CD4-positive, alpha-beta T cell treated with Interleukin-4 for 1 hour (primary cell): ENCODE results near the gene RAD52.
A peak's percentile ranks its signal among the peaks of the same experiment; 100 is the strongest.

Experiments used
- DNase-seq, 2 donors: peaks; one replicate each; pipeline ENCODE4 v3.0.0-alpha.2; 2020 to 2022

The RAD52 gene

DNA sequence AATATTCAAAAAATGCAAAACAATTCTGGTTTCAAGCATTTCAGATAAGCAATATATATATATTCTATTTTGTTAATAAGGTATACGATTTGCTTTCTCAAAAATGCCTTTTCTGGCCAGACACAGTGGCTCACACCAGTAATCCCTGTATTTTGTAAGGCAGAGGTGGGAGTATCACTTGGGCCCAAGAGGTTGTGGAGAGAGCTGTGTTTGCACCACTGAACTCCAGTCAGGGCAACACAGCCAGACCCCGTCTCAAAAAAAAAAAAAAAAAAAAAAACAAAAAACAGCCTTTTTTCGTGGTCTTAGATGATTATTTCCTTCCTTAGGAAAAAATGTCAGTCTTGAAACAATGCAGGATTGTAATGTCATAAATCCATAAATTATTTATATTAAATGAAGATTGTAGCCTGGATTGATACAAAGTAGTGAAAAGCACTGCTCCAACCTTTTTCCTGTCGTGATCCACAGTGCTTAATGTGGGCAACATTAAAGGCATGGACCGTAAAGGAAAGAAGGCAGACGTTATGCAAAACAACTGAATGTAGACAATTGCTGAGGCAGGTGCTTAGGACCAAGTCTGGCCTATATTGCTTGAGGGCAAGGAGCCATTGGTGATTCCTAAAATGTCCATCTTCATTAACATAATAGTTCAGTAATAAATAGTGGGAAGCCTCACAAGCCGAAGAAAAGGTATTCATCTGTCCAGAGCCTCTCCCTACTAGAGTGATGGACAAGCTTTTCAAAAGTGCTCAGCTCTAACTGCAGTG lies 36.8 kb downstream of the RAD52 start:
- no peak for DNase-seq

DNA sequence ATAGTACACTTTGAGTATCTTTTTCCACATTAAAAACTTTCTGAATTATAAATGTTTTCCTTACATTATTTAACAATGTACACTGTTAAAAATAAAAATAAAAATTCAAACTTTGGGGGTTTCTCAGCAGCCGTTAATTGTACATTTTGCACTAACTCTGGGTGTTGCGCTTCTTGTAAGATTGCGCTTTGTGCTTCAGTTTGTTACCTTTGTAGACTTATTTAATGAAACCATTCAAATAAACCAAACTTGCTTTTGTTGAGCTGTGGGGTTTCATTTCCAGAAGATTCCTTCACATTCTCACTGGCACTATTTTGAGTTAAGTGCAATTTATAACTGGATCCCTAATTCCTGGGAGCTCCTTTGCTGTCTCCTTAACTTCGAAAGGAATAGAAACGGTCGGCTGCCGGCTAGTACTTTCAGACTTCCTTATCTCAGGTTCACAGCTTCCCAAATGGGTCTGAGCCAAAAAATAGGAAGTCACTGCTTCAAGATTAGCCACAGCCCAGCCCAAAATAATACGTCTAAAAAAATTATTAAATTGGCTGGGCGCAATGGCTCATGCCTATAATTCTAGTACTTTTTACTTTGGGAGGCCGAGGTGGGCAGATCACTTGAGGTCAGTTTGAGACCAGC lies 38.2 kb downstream of the RAD52 start:
- DNase-seq, result no peak

DNA sequence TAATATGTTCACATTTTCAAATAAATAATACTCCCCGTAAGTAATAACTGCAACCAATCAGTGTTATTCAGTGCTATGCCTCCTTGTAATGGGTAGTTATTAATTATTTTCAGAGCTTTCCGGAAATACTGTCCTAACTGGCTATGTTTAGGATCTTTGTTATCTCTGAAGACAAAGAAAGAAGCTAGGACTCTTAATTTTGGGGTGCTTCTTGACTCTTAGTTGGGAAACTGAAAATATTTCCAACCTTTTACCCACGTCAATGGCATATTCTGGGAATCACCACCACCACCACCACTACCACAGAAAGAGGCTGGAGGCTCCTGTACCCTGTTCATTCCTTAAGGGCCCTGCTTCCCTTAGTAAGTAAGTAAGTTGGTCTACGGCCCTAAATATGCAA lies 39.1 kb downstream of the RAD52 start:
- DNase-seq, result no peak

DNA sequence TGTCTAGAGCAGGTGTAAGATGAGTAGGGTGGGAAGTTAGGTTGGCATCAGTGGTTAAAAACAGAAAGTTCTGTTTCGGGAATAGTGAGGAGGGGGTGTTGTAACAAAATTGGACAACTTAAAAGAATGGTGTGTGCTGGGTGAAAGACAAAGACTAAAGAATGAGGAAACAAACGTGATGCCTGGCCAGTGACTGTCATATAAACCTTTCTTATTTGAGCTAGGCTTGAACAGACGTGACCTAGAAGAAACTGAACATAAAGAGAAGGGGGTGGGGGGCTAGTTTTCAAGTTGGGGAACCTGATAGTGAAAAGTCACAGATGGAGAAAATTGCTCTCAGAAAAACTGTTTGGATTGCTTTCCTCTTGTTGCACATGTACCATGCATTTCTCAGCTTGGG lies 39.6 kb downstream of the RAD52 start:
- DNase-seq, result no peak

DNA sequence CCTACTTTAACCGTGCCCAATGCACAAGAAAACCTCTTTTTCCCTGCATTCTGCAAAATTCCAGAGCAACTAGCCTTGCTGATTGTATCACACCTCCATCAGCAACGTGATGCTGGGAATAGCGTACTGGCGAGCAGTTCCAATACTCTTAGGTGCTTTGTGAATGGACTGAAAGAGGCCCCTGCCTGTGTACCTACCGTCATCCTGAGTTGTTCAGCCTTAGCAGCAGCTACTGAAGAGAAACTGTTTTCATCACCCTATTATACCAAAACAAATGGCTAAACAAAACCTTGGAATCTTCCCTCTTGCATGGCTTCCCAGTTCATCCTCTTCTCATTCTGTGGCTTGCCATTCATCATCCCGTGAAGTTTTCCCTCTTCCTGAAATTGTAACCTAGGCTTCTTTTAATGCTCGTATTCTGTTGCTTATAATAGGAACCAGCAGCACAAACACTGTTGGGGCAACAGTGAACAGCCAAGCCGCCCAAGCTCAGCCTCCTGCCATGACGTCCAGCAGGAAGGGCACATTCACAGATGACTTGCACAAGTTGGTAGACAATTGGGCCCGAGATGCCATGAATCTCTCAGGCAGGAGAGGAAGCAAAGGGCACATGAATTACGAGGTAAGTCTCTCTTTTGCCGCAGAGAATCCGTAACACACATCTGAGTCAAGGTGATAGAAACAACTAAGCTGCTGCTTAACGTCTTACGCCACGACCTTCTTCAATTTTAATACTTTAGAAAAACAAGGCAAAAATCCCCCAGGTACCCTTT lies 41.9 kb downstream of the RAD52 start:
- no peak for DNase-seq

DNA sequence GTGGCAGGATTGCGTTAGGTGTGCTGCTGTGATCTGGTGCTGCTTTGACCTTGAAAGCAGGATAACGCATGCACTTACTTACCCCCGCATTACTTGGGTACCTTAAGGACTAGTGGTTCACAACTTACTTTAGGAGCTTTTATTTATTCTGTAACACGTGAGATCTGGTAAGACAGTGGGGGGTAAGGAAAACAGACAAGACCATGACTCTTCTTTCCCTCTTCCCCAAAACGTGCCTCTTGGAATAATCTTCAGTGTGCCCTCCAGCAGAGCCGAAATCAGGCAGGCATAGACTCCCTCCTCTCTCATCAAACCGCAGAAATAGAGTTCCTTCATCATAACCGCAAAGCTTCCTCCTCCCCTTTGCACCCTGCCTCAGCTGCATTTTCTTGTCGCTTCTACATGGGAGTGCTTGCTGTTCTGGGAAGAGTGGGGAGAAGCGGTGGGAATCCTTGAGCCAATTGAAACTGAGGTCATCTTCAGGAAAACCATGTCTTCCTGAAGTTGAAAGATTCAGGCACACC lies 43.4 kb downstream of the RAD52 start:
- DNase-seq, result no peak

DNA sequence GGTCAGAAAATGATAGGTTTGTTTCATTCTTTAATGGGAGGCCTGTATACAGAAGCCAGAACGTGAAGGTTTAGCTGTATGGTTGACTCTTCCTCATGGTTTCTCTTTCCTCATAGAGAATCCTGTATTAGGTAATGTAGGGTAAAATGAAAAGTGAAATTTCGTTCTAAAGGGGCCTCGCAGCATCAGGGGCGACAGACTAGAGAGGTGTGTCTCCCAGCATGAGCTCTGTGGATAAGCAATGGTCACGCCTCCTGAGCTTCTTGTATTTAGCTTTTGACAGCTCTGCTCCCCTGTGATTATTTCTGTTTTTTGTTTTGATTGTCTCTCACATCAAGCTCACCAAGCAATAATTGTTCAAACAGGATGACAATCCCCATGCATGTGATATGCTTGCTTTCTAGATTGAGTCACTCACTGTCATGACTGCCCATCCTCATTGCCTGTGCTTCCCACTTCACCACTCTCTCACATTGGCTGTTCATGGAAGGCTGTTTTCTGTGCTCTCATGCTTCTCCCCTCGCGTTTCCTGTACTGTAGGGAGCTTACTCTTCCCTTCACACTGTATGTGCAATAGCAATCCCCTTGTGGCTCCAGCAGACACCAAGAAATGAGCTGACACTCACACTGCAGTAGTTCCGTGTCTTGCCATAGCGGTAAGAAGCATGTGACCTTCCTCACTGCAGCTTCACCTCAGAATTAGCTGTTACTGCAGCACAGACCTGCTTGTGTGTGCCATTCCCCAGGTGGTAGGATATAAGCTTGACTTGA lies 44.0 kb downstream of the RAD52 start:
- DNase-seq, result no peak

DNA sequence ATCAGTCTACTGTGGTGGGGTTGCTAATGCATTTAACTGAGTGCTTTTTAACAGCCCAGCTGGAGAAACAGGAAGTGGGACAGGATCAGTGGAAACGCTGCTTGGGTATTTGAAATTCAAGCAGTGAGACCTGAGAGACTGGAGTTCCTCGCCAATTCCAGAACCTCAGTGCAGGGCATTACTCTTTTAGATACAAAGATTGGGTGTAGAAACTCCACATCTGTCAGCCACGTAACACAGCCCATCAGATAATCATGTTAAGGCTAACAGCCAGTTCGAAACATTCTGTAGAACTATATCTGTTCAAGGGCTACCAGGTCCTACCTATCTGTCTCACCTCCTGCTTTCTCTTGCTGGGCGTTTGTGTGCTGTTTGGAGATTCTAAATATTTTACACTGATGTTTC lies 45.5 kb downstream of the RAD52 start:
- DNase-seq, result no peak

DNA sequence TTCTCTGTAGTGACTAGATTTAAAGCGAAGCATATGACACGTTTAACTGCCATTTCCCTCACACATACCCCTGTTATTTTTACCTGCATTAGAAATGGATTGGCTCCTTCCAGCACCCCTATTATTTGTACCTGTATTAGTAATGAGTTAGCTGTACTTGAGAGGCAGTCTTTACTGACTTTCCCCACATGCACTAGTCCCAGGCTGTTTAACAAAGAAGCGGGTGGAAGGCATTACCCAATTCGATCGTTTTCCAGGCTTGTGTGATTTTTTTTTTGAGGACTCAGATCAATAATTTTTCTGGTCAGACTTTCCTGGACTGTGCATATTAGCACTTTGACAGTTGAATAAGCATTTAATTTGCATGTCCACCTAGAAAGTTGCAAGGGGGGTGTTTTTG lies 46.4 kb downstream of the RAD52 start:
- no peak for DNase-seq

DNA sequence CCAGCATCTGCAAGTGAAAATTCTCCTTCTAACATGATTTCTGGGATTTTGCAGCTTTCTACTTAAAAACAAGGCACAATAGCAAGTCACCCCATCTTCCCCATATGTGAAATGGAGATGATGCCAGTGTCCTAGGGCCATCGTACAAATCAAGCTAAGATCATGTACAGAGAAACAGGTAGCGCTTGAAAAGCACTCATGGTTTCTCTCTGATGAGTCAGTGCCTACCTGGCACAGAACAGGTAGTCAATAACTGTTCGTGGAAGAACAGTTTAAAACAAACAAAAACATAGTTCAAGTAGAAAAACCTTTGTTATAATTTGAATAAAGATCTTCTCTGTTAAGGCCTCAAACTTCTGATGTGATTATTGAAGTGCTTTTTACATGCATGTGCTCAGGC lies 46.9 kb downstream of the RAD52 start:
- DNase-seq, result no peak

DNA sequence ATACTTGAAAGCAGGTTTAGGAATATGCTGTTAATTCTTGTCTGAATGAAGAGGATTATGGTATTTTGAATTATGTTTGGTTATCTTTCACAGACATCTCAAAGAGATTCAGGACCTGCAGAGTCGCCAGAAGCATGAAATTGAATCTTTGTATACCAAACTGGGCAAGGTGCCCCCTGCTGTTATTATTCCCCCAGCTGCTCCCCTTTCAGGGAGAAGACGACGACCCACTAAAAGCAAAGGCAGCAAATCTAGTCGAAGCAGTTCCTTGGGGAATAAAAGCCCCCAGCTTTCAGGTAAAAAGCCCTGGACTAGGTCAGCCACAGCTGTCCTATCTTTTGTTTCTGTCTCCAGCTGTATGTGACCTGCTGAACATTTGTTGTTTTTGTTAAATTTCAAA lies 52.1 kb downstream of the RAD52 start:
- no peak for DNase-seq

DNA sequence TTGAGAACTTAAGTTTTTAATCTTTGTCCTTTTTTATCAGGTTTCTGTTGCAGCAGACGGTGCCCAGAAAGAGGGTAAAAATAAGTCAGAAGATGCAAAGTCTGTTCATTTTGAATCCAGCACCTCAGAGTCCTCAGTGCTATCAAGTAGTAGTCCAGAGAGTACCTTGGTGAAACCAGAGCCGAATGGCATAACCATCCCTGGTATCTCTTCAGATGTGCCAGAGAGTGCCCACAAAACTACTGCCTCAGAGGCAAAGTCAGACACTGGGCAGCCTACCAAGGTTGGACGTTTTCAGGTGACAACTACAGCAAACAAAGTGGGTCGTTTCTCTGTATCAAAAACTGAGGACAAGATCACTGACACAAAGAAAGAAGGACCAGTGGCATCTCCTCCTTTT lies 53.5 kb downstream of the RAD52 start:
- no peak for DNase-seq

DNA sequence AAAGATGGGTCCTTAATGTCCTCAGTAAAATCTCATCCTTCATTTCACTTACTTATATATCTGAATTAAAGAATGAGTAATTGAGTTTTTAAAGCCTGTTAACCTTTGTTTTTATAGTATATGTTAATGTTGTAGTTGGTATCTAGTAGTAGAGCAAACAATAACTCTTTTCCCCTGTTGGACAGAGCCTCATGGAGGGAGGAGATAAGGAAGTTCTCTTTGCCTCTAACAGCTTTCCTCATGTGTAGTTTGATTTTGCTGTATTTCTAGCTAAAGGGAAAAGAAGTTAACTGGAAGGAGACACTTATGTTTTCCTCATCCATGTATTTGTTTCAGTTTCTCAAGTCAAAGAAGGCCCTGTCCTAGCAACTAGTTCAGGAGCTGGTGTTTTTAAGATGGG lies 55.3 kb downstream of the RAD52 start:
- no peak for DNase-seq

DNA sequence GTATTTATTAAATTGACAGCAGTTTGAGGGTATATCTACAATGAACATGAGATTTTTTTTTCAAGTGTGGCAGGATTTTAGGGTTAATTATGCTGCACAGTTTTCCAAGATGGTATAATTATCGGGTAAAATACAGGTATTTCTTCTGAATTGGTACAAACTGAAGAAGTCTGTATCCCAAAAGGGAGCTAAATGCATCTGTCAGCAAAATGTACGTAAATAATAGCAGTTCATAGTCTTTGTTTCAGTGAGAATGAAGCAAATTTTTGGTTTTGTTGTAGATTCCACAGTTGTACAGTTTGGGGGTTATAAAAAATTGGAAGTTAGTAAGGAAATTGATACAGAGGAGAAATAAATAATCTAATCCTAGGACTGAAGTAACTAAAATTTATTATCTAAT lies 63.3 kb downstream of the RAD52 start:
- no peak for DNase-seq

DNA sequence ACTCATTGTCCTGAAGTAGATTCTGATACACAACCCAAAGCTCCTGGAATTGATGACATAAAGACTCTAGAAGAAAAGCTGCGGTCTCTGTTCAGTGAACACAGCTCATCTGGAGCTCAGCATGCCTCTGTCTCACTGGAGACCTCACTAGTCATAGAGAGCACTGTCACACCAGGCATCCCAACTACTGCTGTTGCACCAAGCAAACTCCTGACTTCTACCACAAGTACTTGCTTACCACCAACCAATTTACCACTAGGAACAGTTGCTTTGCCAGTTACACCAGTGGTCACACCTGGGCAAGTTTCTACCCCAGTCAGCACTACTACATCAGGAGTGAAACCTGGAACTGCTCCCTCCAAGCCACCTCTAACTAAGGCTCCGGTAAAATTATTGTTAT lies 63.8 kb downstream of the RAD52 start:
- DNase-seq, result no peak

DNA sequence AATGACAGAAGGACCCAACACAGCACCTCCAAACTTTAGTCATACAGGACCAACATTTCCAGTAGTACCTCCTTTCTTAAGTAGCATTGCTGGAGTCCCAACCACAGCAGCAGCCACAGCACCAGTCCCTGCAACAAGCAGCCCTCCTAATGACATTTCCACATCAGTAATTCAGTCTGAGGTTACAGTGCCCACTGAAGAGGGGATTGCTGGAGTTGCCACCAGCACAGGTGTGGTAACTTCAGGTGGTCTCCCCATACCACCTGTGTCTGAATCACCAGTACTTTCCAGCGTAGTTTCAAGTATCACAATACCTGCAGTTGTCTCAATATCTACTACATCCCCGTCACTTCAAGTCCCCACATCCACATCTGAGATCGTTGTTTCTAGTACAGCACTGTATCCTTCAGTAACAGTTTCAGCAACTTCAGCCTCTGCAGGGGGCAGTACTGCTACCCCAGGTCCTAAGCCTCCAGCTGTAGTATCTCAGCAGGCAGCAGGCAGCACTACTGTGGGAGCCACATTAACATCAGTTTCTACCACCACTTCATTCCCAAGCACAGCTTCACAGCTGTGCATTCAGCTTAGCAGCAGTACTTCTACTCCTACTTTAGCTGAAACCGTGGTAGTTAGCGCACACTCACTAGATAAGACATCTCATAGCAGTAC lies 64.6 kb downstream of the RAD52 start:
- DNase-seq, result no peak

DNA sequence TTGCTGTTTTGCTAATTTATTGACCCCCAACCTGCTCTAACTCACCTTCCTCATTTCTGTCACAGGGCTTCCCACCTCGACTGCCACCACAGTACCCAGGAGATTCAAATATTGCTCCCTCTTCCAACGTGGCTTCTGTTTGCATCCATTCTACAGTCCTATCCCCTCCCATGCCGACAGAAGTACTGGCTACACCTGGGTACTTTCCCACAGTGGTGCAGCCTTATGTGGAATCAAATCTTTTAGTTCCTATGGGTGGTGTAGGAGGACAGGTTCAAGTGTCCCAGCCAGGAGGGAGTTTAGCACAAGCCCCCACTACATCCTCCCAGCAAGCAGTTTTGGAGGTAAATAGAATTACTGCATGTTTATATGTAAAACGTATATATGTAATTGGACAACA lies 68.8 kb downstream of the RAD52 start:
- no peak for DNase-seq

DNA sequence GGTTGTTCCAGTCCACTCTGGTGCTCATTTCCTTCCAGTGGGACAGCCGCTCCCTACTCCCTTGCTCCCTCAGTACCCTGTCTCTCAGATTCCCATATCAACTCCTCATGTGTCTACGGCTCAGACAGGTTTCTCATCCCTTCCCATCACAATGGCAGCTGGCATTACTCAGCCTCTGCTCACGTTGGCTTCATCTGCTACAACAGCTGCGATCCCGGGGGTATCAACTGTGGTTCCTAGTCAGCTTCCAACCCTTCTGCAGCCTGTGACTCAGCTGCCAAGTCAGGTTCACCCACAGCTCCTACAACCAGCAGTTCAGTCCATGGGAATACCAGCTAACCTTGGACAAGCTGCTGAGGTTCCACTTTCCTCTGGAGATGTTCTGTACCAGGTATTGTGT lies 69.9 kb downstream of the RAD52 start:
- no peak for DNase-seq

DNA sequence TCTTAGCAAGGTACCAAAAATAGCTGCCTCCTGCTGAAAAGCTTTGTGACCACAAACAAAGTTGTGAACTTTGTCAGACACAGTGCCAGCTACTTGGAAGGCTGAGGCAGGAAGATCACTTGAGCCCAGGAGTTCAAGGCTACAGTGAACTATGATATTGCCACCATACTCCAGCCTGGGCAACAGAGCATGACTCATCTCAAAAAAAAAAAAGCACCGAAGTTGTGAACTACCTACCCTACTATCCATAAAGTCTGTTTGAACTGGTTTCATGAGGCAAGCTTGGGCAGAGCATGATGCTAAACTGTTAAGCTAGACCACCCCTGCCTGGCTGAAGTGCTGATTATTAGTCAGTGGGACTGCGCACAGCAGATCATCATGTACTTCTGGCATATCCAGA lies 75.5 kb downstream of the RAD52 start:
- DNase-seq, result no peak

DNA sequence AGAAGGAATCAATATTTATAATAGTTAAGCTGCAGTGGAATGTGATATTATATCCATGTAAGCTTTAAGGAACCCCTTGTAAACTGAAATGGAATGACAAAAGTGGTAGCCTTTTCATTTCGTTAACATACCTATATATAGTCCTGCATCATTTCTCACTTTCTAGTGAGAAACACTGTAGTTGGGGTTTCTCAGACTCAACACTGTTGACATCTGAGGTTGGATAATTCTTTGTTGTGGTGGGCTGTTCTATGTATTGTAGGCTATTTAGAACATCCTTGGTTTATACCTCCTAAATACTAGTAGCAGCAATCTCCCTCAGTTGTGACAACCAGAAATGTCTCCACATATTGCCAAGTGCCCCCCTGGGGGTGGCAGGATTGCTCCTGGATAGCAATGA lies 79.1 kb downstream of the RAD52 start:
- DNase-seq, result peak in 1 of 2 donors; percentile 21

DNA sequence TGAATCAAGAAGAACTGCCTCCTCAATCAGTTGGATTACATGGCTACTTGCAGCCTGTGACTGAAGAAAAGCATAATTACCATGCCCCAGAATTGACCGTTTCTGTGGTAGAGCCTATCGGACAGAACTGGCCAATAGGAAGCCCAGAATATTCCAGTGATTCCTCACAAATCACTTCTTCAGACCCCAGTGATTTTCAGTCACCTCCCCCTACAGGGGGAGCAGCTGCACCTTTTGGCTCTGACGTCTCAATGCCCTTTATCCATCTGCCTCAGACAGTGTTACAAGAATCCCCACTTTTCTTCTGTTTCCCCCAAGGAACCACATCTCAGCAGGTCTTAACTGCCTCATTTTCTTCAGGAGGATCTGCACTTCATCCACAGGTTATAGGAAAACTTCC lies 80.8 kb downstream of the RAD52 start:
- no peak for DNase-seq

DNA sequence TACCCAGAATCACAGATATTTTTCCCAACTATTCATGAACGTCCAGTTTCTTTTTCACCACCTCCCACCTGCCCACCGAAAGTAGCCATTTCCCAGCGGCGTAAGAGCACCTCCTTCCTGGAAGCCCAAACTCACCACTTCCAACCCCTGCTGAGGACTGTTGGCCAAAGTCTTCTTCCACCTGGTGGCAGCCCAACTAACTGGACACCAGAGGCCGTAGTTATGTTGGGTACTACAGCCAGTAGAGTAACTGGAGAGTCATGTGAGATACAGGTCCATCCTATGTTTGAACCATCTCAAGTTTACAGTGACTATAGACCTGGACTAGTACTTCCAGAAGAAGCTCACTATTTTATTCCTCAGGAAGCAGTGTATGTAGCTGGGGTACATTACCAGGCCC lies 81.6 kb downstream of the RAD52 start:
- no peak for DNase-seq

DNA sequence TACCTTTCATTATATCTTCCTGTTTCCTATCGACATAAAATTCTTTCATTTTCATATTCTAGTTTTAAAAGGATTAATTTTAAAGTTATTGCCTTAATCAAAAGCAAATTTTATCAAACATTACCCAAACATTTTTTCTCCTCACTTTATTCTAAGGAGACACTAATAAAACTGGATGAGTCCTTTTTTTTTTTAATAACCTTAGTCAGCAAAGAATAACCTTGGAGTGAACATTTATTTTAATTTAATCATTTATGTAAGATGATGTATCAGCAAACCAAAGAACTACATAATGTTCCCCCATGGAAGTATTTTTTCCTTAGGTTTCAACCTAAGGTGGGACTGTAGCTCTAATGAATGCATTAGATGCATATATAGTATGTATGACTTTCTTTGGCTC lies 83.9 kb downstream of the RAD52 start:
- no peak for DNase-seq
